ENCODE results near the gene GRIK4.
"Not testable (repeated sequence)": the region's sequence is repeated elsewhere in the genome, so short reads cannot be mapped to it uniquely, and the experiment has no call there.

GRIK4 gene

GRCh38 chr11:120972621-120973020 lies 461.1 kb downstream of the GRIK4 start:
- no peak for DNase-seq

GRCh38 chr11:120973501-120973900 lies 462.0 kb downstream of the GRIK4 start:
- no peak for DNase-seq

DNA sequence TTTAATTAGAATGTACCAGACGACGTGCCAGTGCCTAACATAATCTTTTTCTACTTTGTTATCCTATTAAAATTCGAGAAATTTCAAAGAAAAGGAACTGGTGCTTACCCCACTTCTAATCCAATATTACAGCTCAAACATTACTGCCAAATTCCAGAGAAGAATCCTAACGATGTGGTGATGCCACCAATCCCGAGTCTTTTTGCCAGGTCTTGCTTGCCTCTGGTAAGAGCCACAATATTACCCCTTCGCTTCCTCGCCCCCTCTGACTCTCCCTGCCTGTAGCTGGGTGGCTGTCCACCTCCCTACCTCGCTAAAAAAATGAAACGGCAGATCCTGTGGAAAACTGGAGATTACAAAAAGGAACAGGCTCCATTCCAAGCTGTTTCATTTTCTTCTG lies 462.9 kb downstream of the GRIK4 start:
- DNase-seq: no peak

DNA sequence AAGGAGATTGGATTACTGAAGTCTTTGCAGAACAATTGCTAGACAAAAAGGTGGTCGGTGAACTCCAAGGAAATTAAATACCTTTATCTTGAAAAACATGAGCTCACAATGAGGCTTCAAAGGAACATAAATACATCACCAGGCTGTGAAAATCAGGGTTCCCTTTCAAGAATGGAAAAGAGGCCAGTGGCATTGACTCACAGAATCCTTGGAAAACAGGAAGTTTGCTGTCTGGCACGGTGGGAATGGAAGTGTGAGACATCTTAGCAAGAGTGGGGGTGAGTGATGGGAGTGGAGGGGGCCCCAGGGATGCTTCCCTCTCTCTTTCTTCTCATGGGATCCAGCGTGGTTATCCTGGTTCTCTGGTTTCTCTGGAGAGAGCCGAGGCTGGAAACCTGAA lies 463.4 kb downstream of the GRIK4 start:
- DNase-seq: no peak

DNA sequence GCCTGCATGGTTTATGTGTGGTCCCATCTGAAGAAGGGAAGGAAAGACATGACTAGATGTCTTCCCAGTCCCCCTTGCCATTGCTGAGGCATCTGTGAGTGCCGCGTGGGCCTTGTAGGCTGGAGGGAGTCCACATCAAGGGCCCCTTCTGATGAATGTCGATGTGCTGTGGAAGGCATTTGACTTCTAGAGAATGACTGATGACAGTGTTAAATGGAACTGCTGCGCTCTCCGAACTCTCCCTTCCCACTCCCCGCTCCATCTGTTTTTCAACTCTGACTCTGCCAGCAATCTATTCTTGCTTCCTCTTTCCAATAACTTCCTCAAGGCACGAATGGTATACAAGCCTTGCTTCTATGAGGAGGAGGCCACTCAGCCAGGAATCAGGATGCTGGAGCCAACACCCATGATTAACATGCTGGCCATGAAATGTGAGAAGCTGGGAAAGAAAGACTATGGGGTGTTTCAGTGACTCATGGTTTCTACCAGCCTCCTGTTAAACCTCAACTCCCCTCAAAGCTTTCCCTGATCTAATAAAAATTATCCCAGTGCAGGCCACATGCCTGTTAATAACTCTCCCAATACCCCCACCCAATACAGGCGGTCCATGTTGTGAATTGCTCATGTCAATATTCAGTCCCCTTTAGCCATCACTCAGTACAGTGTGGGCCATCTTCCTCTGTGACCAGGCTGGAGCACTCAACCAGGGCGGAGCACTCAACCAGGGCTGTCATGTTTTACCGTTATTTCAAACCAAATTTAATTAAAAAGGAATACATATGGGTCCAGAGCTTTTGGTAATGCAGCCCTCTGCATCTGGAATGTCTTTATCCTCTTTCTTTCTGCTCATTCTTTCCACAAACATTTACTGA lies 466.0 kb downstream of the GRIK4 start:
- no peak for DNase-seq

DNA sequence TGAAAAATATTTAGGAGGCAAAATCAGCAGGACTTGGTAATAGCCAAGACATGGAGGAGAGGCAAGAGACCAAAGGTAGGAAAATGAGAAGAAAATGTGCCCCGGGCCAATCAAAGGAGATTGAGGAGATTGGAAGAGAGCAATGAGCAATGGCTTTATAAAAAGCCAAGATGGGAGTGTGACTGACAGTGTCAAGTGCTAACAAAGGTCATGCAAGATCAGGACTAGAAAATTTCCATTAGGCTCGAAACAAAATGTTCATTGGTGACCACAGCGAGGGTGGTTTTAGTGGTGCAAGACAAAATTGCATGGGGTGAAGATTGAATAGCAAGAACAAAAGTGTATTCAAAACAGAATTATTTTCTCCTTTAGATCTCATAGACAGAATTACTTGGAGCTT lies 467.2 kb downstream of the GRIK4 start:
- no peak for DNase-seq

- DNase-seq: peak; percentile 7 to 20
Observed at GRCh38 chr11:120985718-120986569, 474.4 kb downstream of the GRIK4 start.

GRCh38 chr11:120988603-120989002 lies 477.1 kb downstream of the GRIK4 start:
- DNase-seq: no peak

- no peak for DNase-seq
Observed at GRCh38 chr11:120991830-120992686, 480.5 kb downstream of the GRIK4 start.

DNA sequence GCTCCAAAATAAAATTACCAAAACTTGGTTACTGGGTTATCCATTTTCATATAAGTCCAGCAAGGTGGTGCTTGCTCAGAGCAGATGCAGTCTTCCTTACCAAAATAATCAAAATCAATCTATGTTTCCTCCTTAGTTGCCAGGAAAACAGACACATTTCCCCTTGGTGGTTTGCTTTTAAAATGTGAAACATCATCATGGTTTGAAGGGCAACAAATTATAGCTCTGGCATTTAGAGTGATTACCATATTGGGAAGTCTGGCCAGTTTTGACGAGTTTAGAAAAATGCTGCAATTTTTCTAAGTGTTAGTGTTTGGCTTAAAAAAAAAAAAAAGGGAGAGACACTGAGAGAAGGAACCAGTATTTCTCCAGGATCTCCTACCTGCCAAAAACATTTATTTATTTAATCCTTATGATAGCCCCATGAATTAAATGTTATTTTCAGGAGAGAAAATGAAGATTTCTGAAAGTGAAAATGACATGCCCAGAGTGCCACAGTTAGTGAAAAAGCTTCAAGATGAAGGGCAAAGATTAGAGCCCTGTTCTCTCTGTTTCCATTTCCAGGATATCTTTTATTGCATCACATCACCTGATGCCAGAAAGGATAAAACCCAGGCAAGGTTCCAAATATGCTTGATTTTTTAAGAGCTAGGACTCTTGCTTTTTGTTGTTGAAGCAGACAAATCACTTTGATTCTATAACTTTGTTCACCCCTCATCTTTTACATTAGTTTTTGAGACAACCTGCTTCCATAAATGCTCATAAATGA lies 482.7 kb downstream of the GRIK4 start:
- no peak for DNase-seq

- DNase-seq: no peak
Observed at GRCh38 chr11:120995184-120995583, 483.6 kb downstream of the GRIK4 start.

- no peak for DNase-seq
Observed at GRCh38 chr11:120996973-120997372, 485.4 kb downstream of the GRIK4 start.

DNA sequence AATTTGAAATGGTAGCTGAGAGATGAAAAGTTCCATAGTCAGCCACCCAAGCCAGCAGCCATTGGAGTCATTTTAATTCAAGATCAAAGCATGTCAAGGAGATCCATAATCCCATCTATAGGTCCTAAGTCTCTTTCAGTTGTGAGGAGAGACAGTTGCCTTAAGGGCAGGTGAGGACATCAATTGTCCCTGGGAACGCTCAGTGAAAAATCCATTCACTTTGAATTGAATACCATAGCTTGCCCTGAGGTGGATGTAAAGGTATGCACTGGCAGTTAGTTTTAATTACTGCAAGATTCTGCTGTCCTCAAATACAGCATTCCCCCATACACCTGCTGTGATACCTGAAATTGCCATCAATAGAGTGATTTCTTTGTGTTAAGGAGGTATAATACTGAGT lies 487.0 kb downstream of the GRIK4 start:
- DNase-seq: no peak

DNA sequence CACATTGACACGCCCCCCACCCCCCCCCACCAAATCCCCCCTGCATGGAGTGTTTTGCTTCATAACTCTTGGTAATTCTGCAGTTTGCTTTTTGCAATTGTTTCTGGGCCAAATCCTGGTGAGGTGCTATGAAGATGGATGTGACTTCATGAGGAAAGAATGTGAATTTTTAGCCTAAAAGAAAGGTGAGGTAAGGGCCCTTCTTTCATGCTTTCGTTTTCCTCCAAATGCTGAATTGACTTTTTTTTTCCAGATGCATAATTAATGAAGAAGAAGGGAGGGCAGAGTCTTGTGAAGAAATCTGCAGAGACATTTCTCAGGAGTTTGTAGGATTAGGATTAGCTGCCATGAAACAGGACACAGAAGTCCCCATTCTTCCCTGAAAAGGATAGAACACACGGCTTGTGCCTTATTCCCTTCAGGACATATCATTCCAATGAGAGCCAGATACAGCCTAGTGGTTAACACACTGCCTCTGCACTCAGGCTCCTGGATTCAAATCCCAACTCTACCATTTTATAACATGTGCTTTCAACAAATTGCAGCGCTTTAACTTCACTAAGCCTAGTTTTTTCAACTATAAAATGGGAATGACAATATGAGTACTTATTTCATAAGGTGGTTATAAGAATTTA lies 492.8 kb downstream of the GRIK4 start:
- no peak for DNase-seq

DNA sequence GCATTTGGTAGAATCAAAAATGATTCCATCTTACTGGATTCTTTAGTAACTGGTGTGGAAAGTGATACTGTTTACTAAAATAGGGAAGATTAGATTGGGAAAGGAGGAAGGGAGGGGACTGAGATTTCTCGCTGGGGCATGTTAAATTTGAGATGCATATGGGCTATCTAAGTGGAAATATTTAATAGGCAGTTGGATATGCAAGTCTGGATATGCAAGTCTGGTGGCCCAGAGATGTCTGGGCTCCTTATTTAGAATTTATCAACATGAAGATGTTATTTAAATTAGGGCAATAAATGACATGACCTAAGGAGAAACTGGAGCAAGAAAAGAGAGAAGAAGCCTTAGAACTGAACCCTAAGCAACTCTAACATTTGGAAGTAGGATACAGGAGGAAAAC lies 495.4 kb downstream of the GRIK4 start:
- DNase-seq: no peak

DNA sequence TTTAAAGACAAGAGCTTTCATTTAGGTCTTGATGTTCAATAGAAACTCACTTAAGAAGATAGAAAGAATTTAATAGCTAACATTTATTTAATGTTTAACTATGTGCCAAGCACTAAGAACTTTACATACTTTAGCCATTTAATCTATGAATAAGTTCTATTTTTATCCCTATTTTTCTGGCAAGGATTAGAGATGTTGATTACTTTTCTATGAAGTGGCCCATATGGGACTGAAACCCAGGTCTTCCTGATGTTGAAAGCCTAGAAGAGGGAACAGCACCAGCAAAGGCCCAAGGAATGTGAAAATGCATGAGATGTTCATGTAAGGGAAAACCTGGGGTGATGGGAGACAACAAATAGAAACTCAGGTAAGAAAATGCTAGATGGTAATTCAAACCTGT lies 497.0 kb downstream of the GRIK4 start:
- DNase-seq: no peak

- DNase-seq: no peak
Observed at GRCh38 chr11:121012091-121012490, 500.5 kb downstream of the GRIK4 start.

DNA sequence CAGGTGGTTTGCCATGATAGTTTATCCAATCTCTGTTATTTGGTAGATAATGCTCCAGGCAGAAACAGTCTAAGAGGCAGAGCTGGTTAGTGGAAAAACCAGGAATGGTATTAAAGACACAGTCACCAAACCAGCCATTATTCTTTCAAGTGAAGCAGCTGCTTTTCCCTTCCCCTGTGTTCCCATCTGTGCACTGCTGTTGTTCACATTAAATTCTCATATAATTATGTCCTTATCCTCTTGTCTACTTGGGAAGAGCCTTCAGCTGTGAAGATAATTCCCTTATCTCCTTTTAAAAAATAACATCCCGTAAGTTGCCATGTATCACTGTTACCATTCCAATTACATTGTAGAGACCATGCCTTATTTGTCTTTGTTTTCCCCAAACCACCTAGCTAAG lies 507.2 kb downstream of the GRIK4 start:
- no peak for DNase-seq

- not testable (repeated sequence) for DNase-seq
Observed at GRCh38 chr11:121021718-121022117, 510.2 kb downstream of the GRIK4 start.

DNA sequence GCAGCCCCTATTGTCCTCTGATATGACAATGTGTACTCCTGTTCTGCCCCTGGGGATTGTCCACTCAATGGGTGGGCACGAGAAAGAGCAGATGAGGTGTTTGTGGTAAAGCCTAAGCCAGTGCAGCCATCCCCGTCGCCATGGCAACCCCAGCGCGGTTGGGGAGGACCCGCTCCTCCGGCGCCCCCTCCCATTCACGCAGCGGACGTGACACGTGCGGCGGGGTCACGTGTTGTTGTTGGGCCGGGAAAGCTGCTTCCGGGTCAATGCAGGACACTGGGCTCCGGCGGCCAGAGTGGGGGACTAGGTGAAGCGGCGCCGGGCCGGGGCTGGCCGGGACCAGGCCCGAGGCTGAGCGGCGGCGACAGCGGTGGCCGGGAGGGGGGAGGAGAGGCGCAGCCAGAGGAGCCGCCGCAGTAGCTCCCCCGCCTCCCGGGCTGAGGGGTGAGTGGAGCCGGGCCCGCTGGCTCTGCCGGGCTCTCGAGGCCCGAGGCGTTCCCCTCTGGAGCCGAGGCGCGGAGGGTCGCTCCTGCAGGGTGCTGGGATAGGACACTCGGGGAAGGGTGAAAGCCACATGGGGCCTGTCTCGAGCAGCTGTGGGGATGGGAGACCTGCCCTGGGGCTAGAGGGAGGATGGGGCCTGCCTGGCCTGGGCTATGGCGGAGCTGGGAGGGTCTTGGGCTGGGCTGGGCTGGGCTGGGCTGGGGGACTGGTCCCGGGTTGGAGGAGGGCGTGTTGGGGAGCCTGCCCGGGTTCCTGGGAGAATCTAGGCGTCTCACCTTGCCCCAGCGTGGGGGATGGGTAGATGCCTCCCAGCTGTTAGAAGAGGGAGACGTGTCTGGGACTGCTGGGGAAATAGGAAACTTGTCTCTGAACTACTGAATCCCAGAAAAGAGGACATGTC lies 512.6 kb downstream of the GRIK4 start, which contains the start of gene TBCEL:
TSS of gene TBCEL (plus strand) at position 255 of the 904 bp plus-strand sequence. CDS start 21,589 bp downstream, outside the sequence.
- peak; percentile 58 to 61 for DNase-seq
